Panc1 (cell line): ENCODE data around the gene TULP1.

ENCODE experiments used
- CTCF ChIP-seq: fragments of 450-650 bp; IDR thresholded peaks from 2 replicates; pipeline ENCODE4 v1.5.1; 2017; ENCODE audit warnings: mild to moderate bottlenecking
- POLR2AphosphoS5 ChIP-seq: IDR thresholded peaks from 2 replicates; pipeline ENCODE4 v1.6.1; 2012; ENCODE audit warnings: mild to moderate bottlenecking, low read depth, low read length, moderate library complexity
- REST ChIP-seq, 2 experiments: IDR thresholded peaks; 2 replicates each; pipeline ENCODE4 v1.6.1; 2011 to 2012; ENCODE audit warnings: low read depth in 2 of 2, control low read depth in 1 of 2, low read length in 1 of 2, mild to moderate bottlenecking in 1 of 2, moderate library complexity in 1 of 2; ENCODE audit not compliant: insufficient read depth in 1 of 2
- SIN3A ChIP-seq: IDR thresholded peaks from 2 replicates; pipeline ENCODE4 v1.6.1; 2012; ENCODE audit warnings: low read depth, mild to moderate bottlenecking, low read length, moderate library complexity, borderline replicate concordance; ENCODE audit not compliant: insufficient read depth

- TF ChIP-seq CTCF (no peak), REST (IDR thresholded peaks at IDR 0.05; ENCODE audit: insufficient read depth in 1 of 2, low read depth in 2 of 2, low read length in 1 of 2) (no peak), POLR2AphosphoS5 (no peak), SIN3A (no peak)
Observed at GRCh38 chr6:35512006-35512405, 690 bp downstream of the TULP1 start.
